Measurements from ENCODE around the gene RTP4.
A peak's percentile ranks its signal among the peaks of the same experiment; 100 is the strongest.
"Not testable (repeated sequence)": the region's sequence is repeated elsewhere in the genome, so short reads cannot be mapped to it uniquely, and the experiment has no call there.

RTP4 gene

DNA sequence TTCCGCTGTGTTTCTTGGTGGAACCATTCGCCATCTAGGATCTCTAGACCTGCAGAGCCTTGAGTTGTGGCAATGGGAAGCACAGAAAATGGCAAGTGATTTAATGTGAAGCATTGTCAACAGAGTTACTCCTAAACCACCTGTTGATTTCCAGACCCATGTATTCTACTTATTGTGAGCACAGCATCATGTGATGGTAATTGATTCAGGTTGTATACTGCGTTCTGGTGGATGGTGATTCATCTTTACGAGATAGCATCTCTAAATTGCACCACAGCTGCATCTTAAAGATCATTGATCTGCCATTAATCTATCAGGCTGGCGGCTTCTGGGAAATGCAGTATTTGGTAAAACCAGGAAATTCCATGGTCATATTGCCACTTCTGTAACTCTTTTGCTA is 7.4 kb downstream of the RTP4 start:
- no peak for DNase-seq

DNA sequence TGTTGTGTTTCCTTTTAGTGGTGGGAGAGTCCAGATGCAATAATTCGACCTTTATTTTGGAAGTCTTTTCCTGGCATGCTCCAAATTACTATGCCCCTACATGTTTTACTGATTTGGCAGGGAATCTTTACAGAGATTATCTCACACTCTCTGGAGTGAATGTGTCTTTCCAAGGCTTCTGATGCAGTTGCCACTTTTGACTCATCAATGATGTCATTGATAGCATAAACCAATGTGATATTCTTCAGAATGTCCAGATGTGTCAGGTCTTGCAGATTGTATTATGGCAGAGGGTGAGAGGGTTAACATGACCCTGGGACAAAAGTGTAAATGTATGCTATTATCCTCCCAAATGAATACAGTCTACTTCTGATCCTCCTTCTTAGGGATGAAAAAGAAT is 9.7 kb downstream of the RTP4 start:
- no peak for DNase-seq

DNA sequence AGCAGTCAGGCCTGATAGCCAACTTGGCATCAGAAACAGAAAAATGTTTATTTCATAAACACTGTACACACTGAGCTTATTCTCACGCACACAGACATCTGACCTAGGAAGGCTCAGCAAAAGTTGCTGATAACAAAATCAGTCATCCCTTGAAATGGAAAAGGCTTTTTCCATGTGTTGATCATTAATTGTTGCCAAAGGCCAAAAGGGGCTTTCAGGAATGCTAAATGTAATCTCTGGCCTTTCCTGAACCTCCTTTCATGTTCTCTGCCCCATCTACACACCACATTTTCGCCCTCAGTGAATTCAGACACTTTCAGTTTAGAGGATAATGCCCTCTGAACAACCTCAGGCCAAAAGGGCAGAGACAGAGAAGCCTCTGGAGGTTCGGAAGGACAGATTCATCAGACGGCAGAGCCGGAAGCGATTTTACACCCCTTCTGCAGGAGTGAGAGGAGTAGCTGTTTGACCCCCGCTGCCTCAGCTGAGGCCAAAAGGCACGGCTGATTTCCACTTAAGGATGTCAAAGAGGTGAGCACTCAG is 14.5 kb downstream of the RTP4 start:
- DNase-seq: no peak

DNA sequence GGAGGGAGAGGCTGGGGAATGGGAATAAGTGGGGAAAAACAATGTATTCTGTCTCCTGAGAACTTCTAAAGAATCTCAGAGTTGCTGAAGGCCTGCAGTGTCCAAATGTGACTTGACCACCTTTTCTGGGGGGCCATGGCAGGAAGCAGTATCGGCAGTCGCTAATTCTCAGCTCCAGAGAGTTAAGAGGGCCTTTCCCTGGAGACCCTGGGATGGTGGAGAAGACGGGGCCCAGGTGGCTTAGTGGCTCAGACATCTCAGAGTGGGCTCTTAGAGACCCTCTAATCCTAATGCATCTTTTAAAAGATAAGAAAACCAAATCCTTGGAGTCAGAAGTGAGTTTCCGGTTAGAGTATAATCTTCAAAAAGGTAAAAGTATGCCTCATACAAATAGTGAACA is 15.1 kb downstream of the RTP4 start:
- DNase-seq: no peak

DNA sequence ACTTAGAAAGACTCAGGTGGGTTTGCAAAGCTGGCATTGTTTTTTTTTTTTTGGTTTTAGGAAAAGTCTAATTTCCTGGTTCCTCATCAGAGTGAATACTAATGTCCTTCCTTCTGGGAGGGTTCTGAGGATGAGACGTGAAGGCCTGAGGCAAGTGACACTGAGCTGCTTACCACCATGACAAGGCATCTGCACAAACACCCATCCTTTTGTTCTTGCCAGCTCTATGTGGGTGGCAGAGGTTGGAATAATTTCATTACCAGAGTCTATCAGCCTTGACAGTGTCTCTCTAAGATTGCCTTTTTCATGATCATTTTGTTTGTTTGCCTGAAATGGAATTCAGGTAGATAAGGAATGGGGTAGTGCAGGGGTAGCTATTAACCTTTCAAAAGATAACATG is 17.1 kb downstream of the RTP4 start:
- DNase-seq: no peak

DNA sequence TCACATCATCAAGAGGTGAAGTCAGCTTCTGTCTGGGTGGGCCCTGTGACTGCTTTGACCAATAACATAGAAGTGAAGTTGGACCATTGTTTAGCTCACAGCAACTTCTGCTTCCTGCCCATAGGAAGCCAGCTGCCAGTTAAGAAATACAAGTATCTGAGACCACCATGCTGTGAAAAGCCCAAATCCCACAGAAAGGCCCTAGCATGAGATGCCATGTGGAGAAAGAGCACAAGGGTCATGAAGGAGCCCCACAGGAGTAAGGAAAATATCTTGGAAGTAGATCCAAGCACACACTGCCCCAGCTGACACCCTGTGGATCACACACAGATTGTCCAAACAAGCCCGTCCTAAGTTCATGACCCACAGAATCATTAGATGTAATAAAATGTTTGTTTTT is 28.5 kb downstream of the RTP4 start:
- DNase-seq: no peak

DNA sequence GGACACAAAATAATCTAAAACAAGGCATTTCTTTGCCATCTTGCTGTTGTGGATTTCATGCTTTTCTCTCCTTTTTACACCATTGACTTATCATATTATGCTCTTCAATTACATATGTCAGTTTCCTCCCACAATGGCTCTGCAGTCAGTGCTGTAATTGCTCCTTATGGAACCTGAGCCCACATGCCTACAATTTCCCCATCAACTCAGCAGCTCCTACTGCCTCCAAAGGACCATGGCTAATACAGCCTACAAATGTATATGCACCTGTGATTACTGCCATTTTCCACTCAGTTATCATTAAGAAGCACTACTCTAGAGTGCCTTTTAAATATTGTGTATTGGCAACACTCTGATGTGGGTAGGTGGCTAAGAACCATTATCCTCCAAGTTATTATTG is 30.8 kb downstream of the RTP4 start:
- no peak for DNase-seq

DNA sequence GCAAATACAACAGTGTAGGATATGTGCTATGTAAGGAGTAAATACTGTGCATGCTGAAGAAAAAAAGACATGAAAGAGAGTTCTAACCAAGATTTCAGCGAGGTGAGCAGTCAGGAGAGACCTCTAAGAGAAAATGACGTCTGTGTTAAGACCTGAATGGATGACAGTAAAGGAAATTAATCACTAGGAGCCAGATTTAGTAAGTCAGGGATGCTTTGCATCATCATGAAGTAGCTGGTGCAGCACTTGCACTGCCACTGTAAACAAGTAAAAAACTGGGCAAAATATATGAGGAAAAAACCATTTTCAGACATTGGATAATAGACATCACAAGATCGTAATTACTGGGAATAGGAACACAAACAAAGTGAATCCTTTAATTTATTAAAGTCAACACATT is 32.6 kb downstream of the RTP4 start:
- DNase-seq: no peak

DNA sequence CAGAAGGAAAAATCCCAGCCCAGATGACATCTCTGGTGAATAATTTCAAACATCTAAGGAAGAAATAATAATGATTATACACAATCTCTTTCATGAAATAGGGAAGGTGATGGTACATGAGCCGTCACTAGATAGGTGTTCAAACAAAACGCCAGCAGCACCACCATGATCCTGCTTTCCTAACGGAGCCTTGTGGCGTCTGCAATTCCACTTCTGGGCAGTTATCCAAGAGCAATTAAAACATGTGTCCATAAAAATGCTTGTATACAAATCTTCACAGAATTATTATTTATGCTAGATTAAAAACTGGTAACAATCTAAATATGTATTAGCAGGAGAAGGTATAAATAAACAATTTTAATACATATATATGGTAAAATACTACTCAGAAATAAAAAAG is 33.7 kb downstream of the RTP4 start:
- peak; percentile 3 for DNase-seq

DNA sequence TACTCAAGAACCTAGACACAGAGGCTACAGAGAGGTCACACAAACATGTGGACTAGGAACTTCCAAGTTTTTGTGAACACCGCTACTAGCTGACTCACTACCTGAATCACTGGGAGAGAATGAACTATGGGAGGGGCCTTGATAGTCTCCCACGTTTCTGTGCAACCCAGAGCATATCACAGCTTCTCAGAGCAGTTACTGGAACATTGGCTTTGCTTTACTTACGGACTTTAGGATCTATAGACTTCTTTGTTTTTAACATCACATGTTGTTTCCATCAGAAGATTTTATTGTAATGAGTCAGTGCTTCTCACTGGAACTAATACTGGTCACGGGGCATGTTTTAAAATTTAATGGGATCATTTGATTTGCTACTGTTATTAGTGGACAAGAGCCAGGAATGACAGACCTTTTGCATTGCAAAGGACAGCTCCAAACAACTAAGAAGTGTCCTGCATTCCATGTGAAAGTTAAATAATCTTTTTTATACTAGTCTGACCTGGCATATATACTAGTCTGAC is 35.6 kb downstream of the RTP4 start:
- DNase-seq: no peak

DNA sequence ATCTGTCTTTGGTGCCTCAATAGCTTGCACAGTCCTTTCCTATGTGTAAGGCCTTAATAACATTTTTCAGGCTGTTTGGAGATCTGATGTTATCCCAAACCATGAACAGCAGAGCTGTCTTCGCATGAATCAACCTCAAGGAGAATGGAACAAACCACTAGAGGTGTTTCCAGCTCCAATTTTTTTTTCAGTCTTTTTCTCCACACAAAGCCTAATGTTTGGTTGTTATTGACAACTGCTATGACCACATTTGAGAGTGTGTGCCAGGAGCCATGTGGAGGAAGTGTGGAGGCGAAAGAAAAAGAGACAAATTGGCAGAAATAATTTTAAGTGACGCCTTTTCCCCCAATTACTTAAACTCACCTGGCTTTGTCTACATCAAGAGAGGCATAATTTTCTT is 38.7 kb downstream of the RTP4 start:
- no peak for DNase-seq

DNA sequence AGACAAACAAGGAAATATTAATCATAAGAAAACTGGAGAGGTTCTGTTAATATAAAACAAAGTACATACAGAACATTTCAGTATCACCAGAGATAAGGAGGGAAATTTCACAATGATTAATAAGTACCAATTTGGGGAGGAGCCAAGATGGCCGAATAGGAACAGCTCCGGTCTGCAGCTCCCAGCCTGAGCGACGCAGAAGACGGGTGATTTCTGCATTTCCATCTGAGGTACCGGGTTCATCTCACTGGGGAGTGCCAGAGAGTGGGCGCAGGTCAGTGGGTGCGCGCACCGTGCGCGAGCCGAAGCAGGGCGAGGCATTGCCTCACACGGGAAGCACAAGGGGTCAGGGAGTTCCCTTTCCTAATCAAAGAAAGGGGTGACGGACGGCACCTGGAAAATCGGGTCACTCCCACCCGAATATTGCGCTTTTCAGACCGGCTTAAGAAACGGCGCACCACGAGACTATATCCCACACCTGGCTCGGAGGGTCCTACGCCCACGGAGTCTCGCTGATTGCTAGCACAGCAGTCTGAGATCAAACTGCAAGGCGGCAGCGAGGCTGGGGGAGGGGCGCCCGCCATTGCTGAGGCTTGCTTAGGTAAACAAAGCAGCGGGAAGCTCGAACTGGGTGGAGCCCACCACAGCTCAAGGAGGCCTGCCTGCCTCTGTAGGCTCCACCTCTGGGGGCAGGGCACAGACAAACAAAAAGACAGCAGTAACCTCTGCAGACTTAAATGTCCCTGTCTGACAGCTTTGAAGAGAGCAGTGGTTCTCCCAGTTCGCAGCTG is 44.0 kb downstream of the RTP4 start:
- DNase-seq: not testable (repeated sequence)
